HepG2 (cell line): ENCODE measurements around the gene PIBF1. TPM values are rescaled to one million over a fixed set of nuclear protein-coding genes. Genes with fewer than 3 reads are reported as not detected.

ENCODE experiments used
- ATAC-seq: fragments of 200-7000 bp; cut with Tn5 transposase; 3 replicates; pipeline ENCODE4 v1.9.1; 2020; ENCODE audit warnings: mild to moderate bottlenecking, moderate library complexity
- BruUV-seq: library from RNA; stranded (reverse); fragments of 400-500 nt; replicated peaks from 2 replicates; lab custom pipeline; 2021; lab: Mats Ljungman, UMichigan
- CTCF ChIA-PET: fragments of 300-600 bp; formaldehyde crosslinking; extraction: SDS; loops from one replicate; lab custom pipeline; 2021; ENCODE audit warnings: low total read pairs, inconsistent platforms, low intra/inter-chr PET ratio; lab: Yijun Ruan, JAX
- POLR2A ChIA-PET: fragments of 350-600 bp; sonication (Branson Sonifier 250); formaldehyde crosslinking; loops from one replicate; lab custom pipeline; 2020; ENCODE audit warnings: antibody characterized with exemption, inconsistent platforms; lab: Yijun Ruan, JAX
- DNase-seq: peaks from one replicate; pipeline ENCODE4 v3.0.0-alpha.2; 2015; ENCODE audit warnings: low spot score
- FAIRE-seq: peaks from 3 replicates; lab custom pipeline; 2011; peaks lifted over from hg19 to GRCh38; lab: Jason Lieb, UNC
- H2AFZ ChIP-seq: one replicate; pipeline ENCODE4 v1.6.1; 2011; ENCODE audit warnings: low read length, inconsistent platforms
- H3K27ac ChIP-seq: fragments of 300-600 bp; 3 replicates; pipeline ENCODE4 v1.8.0; 2011; ENCODE audit warnings: mixed run types, mild to moderate bottlenecking, mixed read lengths, low read length, inconsistent platforms; ENCODE audit not compliant: insufficient read depth; ENCODE audit errors: extremely low read length
- H3K27me3 ChIP-seq, 2 experiments: fragments of 200-600 bp in 1 of 2; 2 replicates in 1 of 2; 3 replicates in 1 of 2; pipeline versions ENCODE4 v1.6.0 to v1.8.0; 2011; ENCODE audit warnings: low read length in 2 of 2, mild to moderate bottlenecking in 2 of 2, moderate library complexity in 2 of 2, inconsistent platforms in 1 of 2; ENCODE audit not compliant: insufficient read depth in 2 of 2, control insufficient read depth in 1 of 2
- H3K36me3 ChIP-seq, 2 experiments: fragments of 200-600 bp in 1 of 2; replicated peaks in 1 of 2; 2 replicates in 1 of 2; 3 replicates in 1 of 2; pipeline versions ENCODE4 v1.5.1 to v1.8.0; 2011; ENCODE audit warnings: low read length in 2 of 2, inconsistent platforms in 1 of 2; ENCODE audit not compliant: insufficient read depth in 2 of 2, control insufficient read depth in 1 of 2
- H3K4me1 ChIP-seq: 2 replicates; pipeline ENCODE4 v1.5.1; 2012; ENCODE audit warnings: low read length, inconsistent platforms; ENCODE audit not compliant: insufficient read depth
- H3K4me2 ChIP-seq: 2 replicates; pipeline ENCODE4 v1.6.0; 2011; ENCODE audit warnings: low read depth, low read length, inconsistent platforms
- H3K4me3 ChIP-seq, 3 experiments: fragments of 200-600 bp in 1 of 3; sonication (generic), shearing (Covaris generic) in 1 of 3; replicated peaks in 1 of 3; 2 replicates each; pipeline ENCODE4 v1.5.1; 2011 to 2016; ENCODE audit warnings: low read length in 3 of 3, inconsistent platforms in 2 of 3, low read depth in 2 of 3, mild to moderate bottlenecking in 2 of 3, control low read depth in 1 of 3, mixed read lengths in 1 of 3; ENCODE audit not compliant: insufficient read depth in 1 of 3
- H3K79me2 ChIP-seq: one replicate; pipeline ENCODE4 v1.6.1; 2011; ENCODE audit warnings: low read length, inconsistent platforms; ENCODE audit not compliant: insufficient read depth
- H3K9ac ChIP-seq: 2 replicates; pipeline ENCODE4 v1.6.0; 2011; ENCODE audit warnings: mild to moderate bottlenecking, low read depth, low read length, inconsistent platforms; ENCODE audit not compliant: insufficient read depth
- H3K9me3 ChIP-seq: 2 replicates; pipeline ENCODE4 v1.5.1; 2012; ENCODE audit warnings: mild to moderate bottlenecking, low read length
- H4K20me1 ChIP-seq: 2 replicates; pipeline ENCODE4 v1.6.0; 2011; ENCODE audit warnings: inconsistent platforms, mild to moderate bottlenecking, low read length, moderate library complexity; ENCODE audit not compliant: insufficient read depth
- ARID4A ChIP-seq: sonication (generic); formaldehyde crosslinking; IDR thresholded peaks from 2 replicates; pipeline ENCODE4 v1.5.0; 2020; ENCODE audit warnings: mild to moderate bottlenecking, missing genetic modification reagents, borderline replicate concordance
- HBP1 ChIP-seq: IDR thresholded peaks from 2 replicates; pipeline ENCODE4 v1.6.1; 2016; ENCODE audit warnings: low read depth, control low read depth
- HMGXB3 ChIP-seq: sonication (generic); formaldehyde crosslinking; IDR thresholded peaks from 2 replicates; pipeline ENCODE4 v1.4.0; 2020; ENCODE audit warnings: missing genetic modification reagents, borderline replicate concordance
- LBX2 ChIP-seq: sonication (generic); formaldehyde crosslinking; IDR thresholded peaks from 2 replicates; pipeline ENCODE4 v1.5.0; 2020; ENCODE audit warnings: missing genetic modification reagents, mild to moderate bottlenecking, borderline replicate concordance
- LRRFIP1 ChIP-seq: sonication (generic); formaldehyde crosslinking; conservative IDR thresholded peaks from 2 replicates; pipeline ENCODE4 v1.4.0; 2020; ENCODE audit warnings: missing genetic modification reagents
- MYPOP ChIP-seq: sonication (generic); formaldehyde crosslinking; IDR thresholded peaks from 2 replicates; pipeline ENCODE4 v1.8.1; 2023; ENCODE audit warnings: mild to moderate bottlenecking, moderate library complexity, missing genetic modification reagents
- ZNF775 ChIP-seq: sonication (generic); formaldehyde crosslinking; IDR thresholded peaks from 2 replicates; pipeline ENCODE4 v1.4.0; 2020; ENCODE audit warnings: missing genetic modification reagents, mild to moderate bottlenecking, moderate library complexity, borderline replicate concordance
- WGBS: methylation state at CpG from one replicate; pipeline ENCODE4 v1.1.6; 2017; ENCODE audit warnings: low lambda C conversion rate; 5-methylcytosine and 5-hydroxymethylcytosine counted together
- in situ Hi-C: cut with HindIII; loops from 2 replicates; pipeline ENCODE4 v1.10.0; 2017; ENCODE audit warnings: low pct_unique_long_range_greater_than_20kb; ENCODE audit not compliant: extremely low pct_ligation_motif_present
- intact Hi-C: fragments of 100-400 bp; cut with micrococcal nuclease; formaldehyde crosslinking; loops from one replicate; pipeline ENCODE4 v1.10.0; 2022; ENCODE audit not compliant: unreplicated experiment
- polyA plus RNA-seq, 8 experiments: library from polyadenylated mRNA; depleted of rRNA in 3 of 8; stranded (reverse) in 7 of 8; unstranded in 1 of 8; fragments of >200 nt; fragmentation: Illumina TruSeq in 4 of 8; extraction: Trizol in 4 of 8; gene quantifications; 2 replicates each; pipeline versions ENCODE4 v1.2.1 to v1.2.3, GENCODE V29; 2011 to 2016; ENCODE audit warnings: low read depth in 4 of 8, missing spikeins in 1 of 8, mixed read lengths in 1 of 8; ENCODE audit not compliant: insufficient read depth in 1 of 8
- total RNA-seq, 5 experiments: library from RNA; depleted of rRNA; stranded (reverse); fragments of >200 nt; fragmentation: Illumina TruSeq; extraction: Trizol; gene quantifications; 2 replicates each; pipeline ENCODE4 v1.2.3, GENCODE V29; 2016; ENCODE audit warnings: low read depth in 1 of 5

PIBF1 gene
- total and polyA plus RNA-seq, 2 of the 13 experiments (the other 11 are each of a cell fraction or from before 2014, with no cell fraction given) = 4.2 to 15.8 TPM

GRCh38 chr13:72823724-72824123 is 41.8 kb downstream of the PIBF1 start (continued):
- no peak for TF ChIP-seq LRRFIP1 (CRISPR knock-in tag)
- no peak for TF ChIP-seq HMGXB3
- no peak for TF ChIP-seq MYPOP (CRISPR knock-in tag)

- Histone ChIP-seq H3K27ac (no peak overlapping the region), H3K4me2 (no peak overlapping the region), H3K27me3 (no peaks in the 10 kb centered on the region), H3K4me3 (no peak overlapping the region), H3K9me3 (no peaks in the 10 kb centered on the region), H4K20me1 (no peaks in the 10 kb centered on the region), H3K9ac (no peak overlapping the region), H3K79me2 (no peaks in the 10 kb centered on the region), H3K36me3 (peaks cover 0 to 6% of the 10 kb centered on the region in 2 experiments; a peak in 1 of 5 replicates), H2AFZ (no peak overlapping the region), H3K4me1 (no peaks in the 10 kb centered on the region)
- no TSS peak for BruUV-seq
- ChIA-PET CTCF (no interaction called here), POLR2A (no interaction called here)
- in situ Hi-C loops = no loop called here
- intact Hi-C loops = no loop called here
- DNase-seq (no peak), ATAC-seq (no peak), FAIRE-seq (no peak)
- WGBS = 98% methylated on average over 3 of the region's 3 CpGs
- TF ChIP-seq LBX2 (CRISPR knock-in tag) (no peak), HBP1 (no peak), ZNF775 (CRISPR knock-in tag) (no peak), ARID4A (no peak)
Measured at GRCh38 chr13:72834601-72835000, 52.7 kb downstream of the PIBF1 start.
